Panc1 (cell line): Measurements from ENCODE around the gene GXYLT1.

ENCODE experiments used
- CTCF ChIP-seq: fragments of 450-650 bp; IDR thresholded peaks from 2 replicates; pipeline ENCODE4 v1.5.1; 2017; ENCODE audit warnings: mild to moderate bottlenecking
- POLR2AphosphoS5 ChIP-seq: IDR thresholded peaks from 2 replicates; pipeline ENCODE4 v1.6.1; 2012; ENCODE audit warnings: mild to moderate bottlenecking, low read depth, low read length, moderate library complexity
- REST ChIP-seq, 2 experiments: IDR thresholded peaks; 2 replicates each; pipeline ENCODE4 v1.6.1; 2011 to 2012; ENCODE audit warnings: low read depth in 2 of 2, control low read depth in 1 of 2, low read length in 1 of 2, mild to moderate bottlenecking in 1 of 2, moderate library complexity in 1 of 2; ENCODE audit not compliant: insufficient read depth in 1 of 2
- SIN3A ChIP-seq: IDR thresholded peaks from 2 replicates; pipeline ENCODE4 v1.6.1; 2012; ENCODE audit warnings: low read depth, mild to moderate bottlenecking, low read length, moderate library complexity, borderline replicate concordance; ENCODE audit not compliant: insufficient read depth
- TCF7L2 ChIP-seq: IDR thresholded peaks from 2 replicates; pipeline ENCODE4 v1.6.1; 2011; ENCODE audit warnings: mild to moderate bottlenecking, low read depth, low read length, inconsistent platforms

GRCh38 chr12:42039577-42039976 lies 105.1 kb downstream of the GXYLT1 start:
- TF ChIP-seq CTCF (no peak), POLR2AphosphoS5 (no peak), SIN3A (no peak), TCF7L2 (no peak), REST (IDR thresholded peaks at IDR 0.05; ENCODE audit: insufficient read depth in 1 of 2, low read depth in 2 of 2, low read length in 1 of 2) (no peak)
